Measurements from ENCODE around the gene RASGEF1C. TPM values are rescaled to one million over a fixed set of nuclear protein-coding genes. Genes with fewer than 3 reads are reported as not detected.

The RASGEF1C gene
- total RNA-seq, 2 experiments from 2014 or later, result not detected

DNA sequence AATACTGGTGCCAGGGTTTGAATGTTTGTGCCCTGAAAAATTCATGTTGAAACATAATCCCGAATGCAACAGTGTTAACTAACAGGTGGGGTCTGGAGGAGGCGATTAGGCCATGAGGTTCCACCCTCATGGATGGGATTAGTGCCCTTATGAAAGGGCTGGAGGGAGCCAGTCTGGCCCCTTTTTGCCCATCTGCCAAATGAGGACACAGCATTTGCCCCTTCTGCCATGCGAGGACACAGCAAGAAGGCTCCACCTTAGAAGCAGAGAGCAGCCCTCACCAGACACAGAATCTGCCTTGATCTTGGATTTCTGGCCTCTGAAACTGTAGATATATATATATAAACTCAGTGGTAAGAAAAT lies 104.9 kb downstream of the RASGEF1C start:
- Mint-ChIP-seq H3K4me1 (ENCODE audit: low read depth) (no peaks in the 10 kb centered on the region), H3K27ac (no peak overlapping the region), H3K4me3 (no peak overlapping the region), H3K36me3 (ENCODE audit: low read depth) (no peaks in the 10 kb centered on the region), H3K27me3 (no peaks in the 10 kb centered on the region), H3K9me3 (peaks cover 8% of the 10 kb centered on the region)
- peaks cover 2 to 4% of the 10 kb centered on the region in 2 experiments for H3K27me3 ChIP-seq (ENCODE audit: control insufficient read depth in 1 of 2, insufficient read depth in 2 of 2, low read length in 2 of 2)
- H3K27ac ChIP-seq (ENCODE audit: low read depth in 1 of 2, low read length in 2 of 2), result no peak overlapping the region
- no peak overlapping the region for H3K4me3 ChIP-seq (ENCODE audit: low read length)
- intact Hi-C loops (cut with DNase I, micrococcal nuclease), result no loop called here
- CTCF ChIA-PET, result no interaction called here
- no peaks in the 10 kb centered on the region for H3K36me3 ChIP-seq (ENCODE audit: insufficient read depth, low read length)
- H3K9me3 ChIP-seq (ENCODE audit: control insufficient read depth in 1 of 2, insufficient read depth in 1 of 2, low read length in 2 of 2), result peaks cover 0 to 26% of the 10 kb centered on the region in 2 experiments
- no peak for ATAC-seq (ENCODE audit: poor library complexity)
- POLR2A ChIA-PET, result no interaction called here
- no peaks in the 10 kb centered on the region for H3K4me1 ChIP-seq (ENCODE audit: insufficient read depth, low read length)
- DNase-seq, result peak in 1 of 14 experiments; percentile 19
- TF ChIP-seq, protein P1, sequence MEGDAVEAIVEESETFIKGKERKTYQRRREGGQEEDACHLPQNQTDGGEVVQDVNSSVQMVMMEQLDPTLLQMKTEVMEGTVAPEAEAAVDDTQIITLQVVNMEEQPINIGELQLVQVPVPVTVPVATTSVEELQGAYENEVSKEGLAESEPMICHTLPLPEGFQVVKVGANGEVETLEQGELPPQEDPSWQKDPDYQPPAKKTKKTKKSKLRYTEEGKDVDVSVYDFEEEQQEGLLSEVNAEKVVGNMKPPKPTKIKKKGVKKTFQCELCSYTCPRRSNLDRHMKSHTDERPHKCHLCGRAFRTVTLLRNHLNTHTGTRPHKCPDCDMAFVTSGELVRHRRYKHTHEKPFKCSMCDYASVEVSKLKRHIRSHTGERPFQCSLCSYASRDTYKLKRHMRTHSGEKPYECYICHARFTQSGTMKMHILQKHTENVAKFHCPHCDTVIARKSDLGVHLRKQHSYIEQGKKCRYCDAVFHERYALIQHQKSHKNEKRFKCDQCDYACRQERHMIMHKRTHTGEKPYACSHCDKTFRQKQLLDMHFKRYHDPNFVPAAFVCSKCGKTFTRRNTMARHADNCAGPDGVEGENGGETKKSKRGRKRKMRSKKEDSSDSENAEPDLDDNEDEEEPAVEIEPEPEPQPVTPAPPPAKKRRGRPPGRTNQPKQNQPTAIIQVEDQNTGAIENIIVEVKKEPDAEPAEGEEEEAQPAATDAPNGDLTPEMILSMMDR (IDR thresholded peaks at IDR 0.05), result no peak

GRCh38 chr5:180103487-180104167 lies 105.4 kb downstream of the RASGEF1C start:
- Histone ChIP-seq H3K36me3 (ENCODE audit: insufficient read depth, low read length) (no peaks in the 10 kb centered on the region), H3K9me3 (ENCODE audit: control insufficient read depth in 1 of 2, insufficient read depth in 1 of 2, low read length in 2 of 2) (peaks cover 0 to 21% of the 10 kb centered on the region in 2 experiments), H3K27me3 (ENCODE audit: control insufficient read depth in 1 of 2, insufficient read depth in 2 of 2, low read length in 2 of 2) (peaks cover 2 to 4% of the 10 kb centered on the region in 2 experiments), H3K4me1 (ENCODE audit: insufficient read depth, low read length) (no peaks in the 10 kb centered on the region), H3K27ac (ENCODE audit: low read depth in 1 of 2, low read length in 2 of 2) (no peak overlapping the region), H3K4me3 (ENCODE audit: low read length) (no peak overlapping the region)
- ATAC-seq (ENCODE audit: poor library complexity), result no peak
- Mint-ChIP-seq H3K27me3 (no peaks in the 10 kb centered on the region), H3K4me3 (no peak overlapping the region), H3K27ac (no peak overlapping the region), H3K36me3 (ENCODE audit: low read depth) (no peaks in the 10 kb centered on the region), H3K4me1 (ENCODE audit: low read depth) (no peaks in the 10 kb centered on the region), H3K9me3 (peaks cover 8% of the 10 kb centered on the region)
- CTCF ChIA-PET, result no interaction called here
- TF ChIP-seq, protein P1 (IDR thresholded peaks at IDR 0.05), result no peak
- intact Hi-C loops (cut with DNase I, micrococcal nuclease), result no loop called here
- DNase-seq, result no peak
- POLR2A ChIA-PET, result no interaction called here

DNA sequence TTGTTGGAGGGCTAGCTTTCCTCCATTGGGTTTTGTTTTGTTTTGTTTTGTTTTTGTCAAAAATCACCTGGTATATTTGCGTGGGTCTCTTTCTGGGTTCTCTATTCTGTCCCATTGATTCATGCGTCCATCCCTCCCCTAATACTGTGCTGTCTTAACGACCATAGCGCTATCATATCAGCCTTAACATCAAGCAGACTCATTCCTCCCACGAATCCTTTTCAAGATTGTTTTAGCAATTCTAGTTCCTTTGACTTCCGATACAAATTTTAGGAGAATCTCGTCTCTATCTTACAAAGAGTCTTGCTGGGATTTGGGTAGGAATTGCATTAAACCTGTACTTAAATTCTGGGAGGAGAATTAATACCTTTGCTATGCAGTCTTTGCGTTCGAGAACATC lies 106.4 kb downstream of the RASGEF1C start:
- intact Hi-C loops (cut with DNase I, micrococcal nuclease), result no loop called here
- Histone ChIP-seq H3K4me3 (ENCODE audit: low read length) (no peak overlapping the region), H3K4me1 (ENCODE audit: insufficient read depth, low read length) (no peaks in the 10 kb centered on the region), H3K36me3 (ENCODE audit: insufficient read depth, low read length) (no peaks in the 10 kb centered on the region), H3K9me3 (ENCODE audit: control insufficient read depth in 1 of 2, insufficient read depth in 1 of 2, low read length in 2 of 2) (peaks cover 0 to 11% of the 10 kb centered on the region in 2 experiments), H3K27ac (ENCODE audit: low read depth in 1 of 2, low read length in 2 of 2) (no peak overlapping the region), H3K27me3 (ENCODE audit: control insufficient read depth in 1 of 2, insufficient read depth in 2 of 2, low read length in 2 of 2) (peaks cover 2 to 4% of the 10 kb centered on the region in 2 experiments)
- ATAC-seq (ENCODE audit: poor library complexity), result no peak
- H3K27ac Mint-ChIP-seq, result no peak overlapping the region
- H3K4me3 Mint-ChIP-seq, result no peak overlapping the region
- H3K36me3 Mint-ChIP-seq (ENCODE audit: low read depth), result no peaks in the 10 kb centered on the region
- POLR2A ChIA-PET, result no interaction called here
- H3K4me1 Mint-ChIP-seq (ENCODE audit: low read depth), result no peaks in the 10 kb centered on the region
- no peaks in the 10 kb centered on the region for H3K27me3 Mint-ChIP-seq
- TF ChIP-seq, protein P1 (IDR thresholded peaks at IDR 0.05), result no peak
- peaks cover 4% of the 10 kb centered on the region for H3K9me3 Mint-ChIP-seq
- CTCF ChIA-PET, result no interaction called here
- no peak for DNase-seq
